Skin of body (tissue), 2 donors: ENCODE measurements around the gene SDHD. TPM values are rescaled to one million over a fixed set of nuclear protein-coding genes. Genes with fewer than 3 reads are reported as not detected.

Experiments used
- DNase-seq: peaks from one replicate; lab custom pipeline; 2025; lab: John Stamatoyannopoulos, UW
- total RNA-seq: library from RNA; depleted of rRNA; stranded (reverse); fragments of >200 nt; gene quantifications from one replicate; pipeline ENCODE4 v1.2.3, GENCODE V29; 2014

The SDHD gene
- total RNA-seq, 1 donor from 2014 or later = 124 TPM

DNA sequence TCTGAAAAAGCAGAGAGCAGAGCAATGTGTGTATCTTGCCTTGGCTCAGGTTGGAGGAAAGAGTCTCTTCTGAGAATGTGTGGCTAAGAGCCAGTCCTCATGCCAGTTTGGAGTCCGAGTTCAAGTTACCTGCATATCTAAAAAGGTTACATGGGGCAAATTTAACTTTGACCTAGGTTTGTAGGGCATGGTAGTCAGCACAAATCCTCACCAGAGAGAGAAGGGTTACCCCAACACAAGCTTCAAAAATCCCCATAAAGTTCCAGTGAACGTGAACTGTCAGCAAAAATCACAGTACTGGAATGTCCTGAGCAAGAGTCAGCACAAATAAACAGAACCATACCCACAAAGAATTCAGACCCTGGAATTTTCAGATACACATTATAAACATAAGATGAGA is 13.8 kb downstream of the SDHD start:
- DNase-seq = no peak

DNA sequence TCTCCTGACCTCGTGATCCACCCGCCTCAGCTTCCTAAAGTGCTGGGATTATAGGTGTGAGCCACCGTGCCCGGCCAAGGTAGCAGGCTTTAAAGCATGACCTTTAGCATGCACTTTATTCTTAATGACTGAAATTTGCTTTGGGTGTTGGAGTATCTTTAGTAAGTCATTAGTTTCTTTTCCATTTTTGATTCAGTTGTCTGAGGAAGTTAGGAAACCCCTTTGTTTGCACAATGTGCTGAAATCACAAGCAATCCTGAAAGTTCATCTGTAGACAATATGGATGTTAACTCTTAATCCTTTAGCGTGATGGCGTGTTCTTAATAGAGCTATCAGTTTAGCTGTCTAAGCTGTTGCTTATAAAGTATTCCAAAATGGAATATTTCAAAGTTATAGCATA is 16.8 kb downstream of the SDHD start:
- no peak for DNase-seq

- DNase-seq = no peak
These were observed 19.4 kb downstream of the SDHD start for GRCh38 chr11:112106070-112106469.

DNA sequence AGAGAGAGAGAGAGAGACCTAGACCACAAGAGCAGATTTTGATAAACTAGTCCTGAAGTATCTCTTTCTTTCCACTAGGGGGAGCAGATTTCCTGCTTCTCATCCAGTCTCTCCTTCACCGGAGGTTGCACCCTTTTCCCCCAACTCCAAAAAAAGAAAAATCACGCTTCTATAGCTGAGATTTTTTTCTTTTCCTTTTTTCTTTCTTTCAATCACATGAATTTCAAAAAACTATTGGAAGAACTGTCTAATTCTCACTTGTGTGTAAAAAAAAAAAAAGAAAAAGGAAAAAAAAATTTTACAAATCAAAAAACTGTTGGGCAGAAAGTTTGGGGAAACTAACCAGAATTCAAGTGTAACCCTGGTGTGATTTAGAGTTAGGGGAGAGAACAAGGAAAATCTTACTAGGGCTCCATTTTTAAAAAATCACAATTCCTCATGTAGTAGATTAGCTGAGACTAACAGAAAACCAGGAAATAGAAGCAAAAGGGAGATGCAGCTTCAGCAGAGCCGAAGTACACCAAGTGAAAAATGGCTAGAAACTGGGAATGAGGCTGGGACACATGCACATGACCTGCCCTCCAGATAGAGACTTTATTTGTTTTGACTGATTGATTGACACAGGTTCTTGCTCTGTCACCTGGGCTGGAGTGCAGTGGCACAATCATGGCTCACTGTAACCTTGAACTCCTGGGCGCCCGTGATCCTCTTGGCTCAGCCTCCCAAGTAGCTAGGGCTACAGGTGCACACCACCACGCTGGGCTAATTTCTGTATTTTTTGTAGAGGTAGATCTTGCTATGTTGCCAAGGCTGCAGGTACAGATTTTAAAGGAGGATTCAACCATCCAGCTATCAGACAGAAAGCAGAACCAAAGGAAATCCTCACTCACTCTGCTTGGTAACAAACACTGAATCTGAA is 27.1 kb downstream of the SDHD start:
- peak; percentile 8 for DNase-seq

- no peak for DNase-seq
These were observed 27.8 kb downstream of the SDHD start for GRCh38 chr11:112114460-112114859.

DNA sequence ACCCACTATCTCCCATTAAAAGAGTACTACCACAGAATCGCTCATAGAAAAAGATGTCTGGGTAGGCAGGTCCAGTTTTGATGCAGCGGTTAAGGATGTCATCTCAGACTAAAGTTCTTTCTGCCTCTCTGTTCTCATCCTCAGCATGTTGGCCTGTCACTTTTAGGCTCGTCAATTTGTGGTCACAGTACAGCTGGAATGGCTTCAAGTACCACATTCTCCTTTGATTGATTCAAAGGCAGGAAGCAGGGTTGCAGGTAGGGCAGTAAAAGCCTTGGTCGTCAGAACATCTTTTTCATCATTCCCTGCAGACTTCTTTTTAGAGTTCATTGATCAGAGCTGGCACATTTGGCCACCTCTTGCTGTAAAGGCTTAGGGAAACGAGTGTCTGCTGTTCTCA is 28.7 kb downstream of the SDHD start:
- no peak for DNase-seq

- no peak for DNase-seq
These were observed 31.5 kb downstream of the SDHD start for GRCh38 chr11:112118176-112118575.

DNA sequence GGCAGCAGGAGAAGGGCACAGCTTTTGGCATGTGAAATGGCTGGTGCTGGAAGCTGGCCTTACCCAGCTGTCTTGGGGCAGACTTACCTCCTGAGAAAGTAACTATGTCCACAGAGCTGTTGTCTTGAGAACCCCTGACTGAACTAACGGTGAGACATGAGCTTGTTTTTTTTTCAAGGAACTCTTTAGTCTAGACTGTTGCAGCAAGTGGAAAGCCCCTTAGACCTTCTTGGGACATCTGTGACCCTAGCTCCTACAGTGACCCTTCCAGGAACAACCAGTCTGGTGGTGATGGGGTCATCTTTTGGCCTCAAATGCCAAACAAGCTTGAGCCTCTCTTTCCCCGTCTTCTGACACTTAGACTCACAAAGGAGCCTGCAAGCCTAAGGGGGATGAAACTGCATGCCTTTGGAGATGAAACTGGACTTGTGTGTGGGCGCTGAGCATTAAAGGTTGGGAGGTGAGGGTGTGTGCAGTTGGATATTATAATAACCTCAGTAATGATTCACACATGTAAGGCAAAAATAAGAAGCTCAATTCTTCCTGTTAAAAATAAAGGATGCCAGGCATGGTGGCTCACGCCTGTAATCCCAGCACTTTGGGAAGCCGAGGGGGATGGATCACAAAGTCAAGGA is 35.4 kb downstream of the SDHD start:
- no peak for DNase-seq

GRCh38 chr11:112123129-112123528 is 36.5 kb downstream of the SDHD start:
- DNase-seq = no peak

- no peak for DNase-seq
These were observed 40.4 kb downstream of the SDHD start for GRCh38 chr11:112127056-112127455.

DNA sequence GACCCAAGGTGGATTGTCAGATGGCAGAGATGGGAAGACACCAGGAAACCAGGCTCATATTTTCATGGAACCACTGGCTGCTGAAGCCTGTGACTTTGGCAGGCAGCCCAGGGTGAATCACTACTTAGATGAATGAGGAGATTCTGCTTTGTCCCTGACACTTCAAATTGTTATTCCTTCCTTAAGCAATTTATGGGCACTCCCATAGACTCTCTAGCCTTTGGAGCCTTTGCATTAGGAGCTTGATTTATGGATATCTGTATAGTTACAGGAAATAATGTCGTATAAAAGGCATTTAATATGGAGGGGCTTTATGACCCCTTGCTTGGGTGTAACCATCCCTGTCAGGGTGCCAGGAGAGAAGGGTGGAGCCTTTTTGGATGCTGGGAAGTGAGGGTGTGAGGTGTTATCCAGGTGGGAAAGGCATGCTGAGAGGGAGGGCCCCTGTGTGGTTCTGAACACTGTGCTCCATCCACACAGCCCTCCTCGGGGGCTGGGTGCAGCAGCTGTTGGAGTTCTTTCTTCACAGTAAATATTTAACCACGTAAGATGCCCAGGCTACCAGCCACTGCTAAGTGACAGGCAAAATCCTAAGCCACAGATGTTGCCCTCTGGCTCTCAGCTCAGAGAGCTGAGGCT is 41.9 kb downstream of the SDHD start:
- DNase-seq = peak; percentile 13

DNA sequence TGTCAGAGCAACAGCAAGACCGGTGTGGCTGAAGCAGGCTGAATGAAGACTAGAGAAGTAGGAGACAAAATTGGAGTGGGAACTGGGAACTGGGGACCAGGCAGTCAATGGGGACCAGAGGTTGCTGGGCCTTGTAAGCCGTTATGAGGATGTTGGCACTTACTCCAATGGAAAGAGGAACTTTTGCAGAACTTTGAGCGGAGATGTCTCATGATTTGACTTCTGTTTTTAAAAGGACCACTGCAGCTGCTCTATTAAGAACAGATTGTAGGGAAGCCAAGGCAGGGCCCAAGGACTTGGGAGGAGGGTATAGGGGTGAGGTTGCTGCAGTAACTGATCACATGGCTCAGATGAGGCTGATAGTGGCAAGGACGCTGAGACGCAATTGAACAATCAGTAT is 43.0 kb downstream of the SDHD start:
- DNase-seq = no peak

GRCh38 chr11:112132737-112133136 is 46.1 kb downstream of the SDHD start:
- DNase-seq = no peak

GRCh38 chr11:112134473-112134872 is 47.8 kb downstream of the SDHD start:
- DNase-seq = no peak

DNA sequence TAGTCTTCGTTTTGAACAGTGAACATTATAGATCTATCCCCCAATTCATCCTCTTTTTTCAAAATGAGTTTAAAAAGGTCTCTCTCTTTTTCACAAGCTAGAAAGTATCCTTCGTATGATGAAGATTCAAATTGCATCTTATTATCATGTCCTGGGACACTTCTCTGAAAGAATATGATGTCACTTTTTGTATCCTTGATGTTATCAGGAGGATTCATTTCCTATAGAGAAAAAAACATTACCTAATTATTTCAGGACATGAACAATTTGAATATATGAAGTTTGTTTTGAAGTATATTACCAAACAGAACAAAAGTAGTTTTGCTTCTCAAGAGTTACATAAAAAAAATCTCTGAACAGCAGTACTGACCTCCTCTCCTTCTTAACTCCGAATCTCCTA is 56.9 kb downstream of the SDHD start:
- no peak for DNase-seq

Other genes with a start within 250 kb of the SDHD start
- gene ALG9, start 215.3 kb upstream of the SDHD start, total RNA-seq = 34.8 TPM
- gene FDXACB1, start 207.7 kb upstream of the SDHD start, total RNA-seq = 3.2 TPM
- gene CFAP68, start 207.3 kb upstream of the SDHD start, total RNA-seq = 10.4 TPM
- 43.2 TPM for gene CRYAB, start 175.1 kb upstream of the SDHD start, total RNA-seq
- 3.2 TPM for gene HSPB2, start 174.1 kb upstream of the SDHD start, total RNA-seq
- 1.4 TPM for gene C11orf52, start 168.0 kb upstream of the SDHD start, total RNA-seq
- 21.0 TPM for gene DIXDC1, start 149.5 kb upstream of the SDHD start, total RNA-seq
- gene DLAT, start 61.5 kb upstream of the SDHD start, total RNA-seq = 28.2 TPM
- gene PIH1D2, start 12.9 kb upstream of the SDHD start, total RNA-seq = 1.4 TPM
- 20.3 TPM for gene NKAPD1, start 12.6 kb upstream of the SDHD start, total RNA-seq
- gene TIMM8B, start 117 bp upstream of the SDHD start, total RNA-seq = 55.1 TPM
- 21.6 TPM for gene IL18, start 77.2 kb downstream of the SDHD start, total RNA-seq
- 0.20 TPM for gene TEX12, start 80.5 kb downstream of the SDHD start, total RNA-seq
- 4.9 TPM for gene BCO2, start 88.6 kb downstream of the SDHD start, total RNA-seq
- 28.9 TPM for gene PTS, start 139.6 kb downstream of the SDHD start, total RNA-seq
- gene PLET1, start 174.0 kb downstream of the SDHD start, total RNA-seq = not detected